HepG2 (cell line): ENCODE results near the gene KCNH1. TPM values are rescaled to one million over a fixed set of nuclear protein-coding genes. Genes with fewer than 3 reads are reported as not detected.

ENCODE experiments used
- ATAC-seq: fragments of 200-7000 bp; cut with Tn5 transposase; 3 replicates; pipeline ENCODE4 v1.9.1; 2020; ENCODE audit warnings: mild to moderate bottlenecking, moderate library complexity
- BruUV-seq: library from RNA; stranded (reverse); fragments of 400-500 nt; replicated peaks from 2 replicates; lab custom pipeline; 2021; lab: Mats Ljungman, UMichigan
- CTCF ChIA-PET: fragments of 300-600 bp; formaldehyde crosslinking; extraction: SDS; loops from one replicate; lab custom pipeline; 2021; ENCODE audit warnings: low total read pairs, inconsistent platforms, low intra/inter-chr PET ratio; lab: Yijun Ruan, JAX
- POLR2A ChIA-PET: fragments of 350-600 bp; sonication (Branson Sonifier 250); formaldehyde crosslinking; loops from one replicate; lab custom pipeline; 2020; ENCODE audit warnings: antibody characterized with exemption, inconsistent platforms; lab: Yijun Ruan, JAX
- DNase-seq: peaks from one replicate; pipeline ENCODE4 v3.0.0-alpha.2; 2015; ENCODE audit warnings: low spot score
- FAIRE-seq: peaks from 3 replicates; lab custom pipeline; 2011; peaks lifted over from hg19 to GRCh38; lab: Jason Lieb, UNC
- H2AFZ ChIP-seq: one replicate; pipeline ENCODE4 v1.6.1; 2011; ENCODE audit warnings: low read length, inconsistent platforms
- H3K27ac ChIP-seq: fragments of 300-600 bp; 3 replicates; pipeline ENCODE4 v1.8.0; 2011; ENCODE audit warnings: mixed run types, mild to moderate bottlenecking, mixed read lengths, low read length, inconsistent platforms; ENCODE audit not compliant: insufficient read depth; ENCODE audit errors: extremely low read length
- H3K27me3 ChIP-seq, 2 experiments: fragments of 200-600 bp in 1 of 2; 2 replicates in 1 of 2; 3 replicates in 1 of 2; pipeline versions ENCODE4 v1.6.0 to v1.8.0; 2011; ENCODE audit warnings: low read length in 2 of 2, mild to moderate bottlenecking in 2 of 2, moderate library complexity in 2 of 2, inconsistent platforms in 1 of 2; ENCODE audit not compliant: insufficient read depth in 2 of 2, control insufficient read depth in 1 of 2
- H3K36me3 ChIP-seq, 2 experiments: fragments of 200-600 bp in 1 of 2; replicated peaks in 1 of 2; 2 replicates in 1 of 2; 3 replicates in 1 of 2; pipeline versions ENCODE4 v1.5.1 to v1.8.0; 2011; ENCODE audit warnings: low read length in 2 of 2, inconsistent platforms in 1 of 2; ENCODE audit not compliant: insufficient read depth in 2 of 2, control insufficient read depth in 1 of 2
- H3K4me1 ChIP-seq: 2 replicates; pipeline ENCODE4 v1.5.1; 2012; ENCODE audit warnings: low read length, inconsistent platforms; ENCODE audit not compliant: insufficient read depth
- H3K4me2 ChIP-seq: 2 replicates; pipeline ENCODE4 v1.6.0; 2011; ENCODE audit warnings: low read depth, low read length, inconsistent platforms
- H3K4me3 ChIP-seq, 3 experiments: fragments of 200-600 bp in 1 of 3; sonication (generic), shearing (Covaris generic) in 1 of 3; replicated peaks in 1 of 3; 2 replicates each; pipeline ENCODE4 v1.5.1; 2011 to 2016; ENCODE audit warnings: low read length in 3 of 3, inconsistent platforms in 2 of 3, low read depth in 2 of 3, mild to moderate bottlenecking in 2 of 3, control low read depth in 1 of 3, mixed read lengths in 1 of 3; ENCODE audit not compliant: insufficient read depth in 1 of 3
- H3K79me2 ChIP-seq: one replicate; pipeline ENCODE4 v1.6.1; 2011; ENCODE audit warnings: low read length, inconsistent platforms; ENCODE audit not compliant: insufficient read depth
- H3K9ac ChIP-seq: 2 replicates; pipeline ENCODE4 v1.6.0; 2011; ENCODE audit warnings: mild to moderate bottlenecking, low read depth, low read length, inconsistent platforms; ENCODE audit not compliant: insufficient read depth
- H3K9me3 ChIP-seq: 2 replicates; pipeline ENCODE4 v1.5.1; 2012; ENCODE audit warnings: mild to moderate bottlenecking, low read length
- H4K20me1 ChIP-seq: 2 replicates; pipeline ENCODE4 v1.6.0; 2011; ENCODE audit warnings: inconsistent platforms, mild to moderate bottlenecking, low read length, moderate library complexity; ENCODE audit not compliant: insufficient read depth
- ARNT ChIP-seq: fragments of 450-650 bp; IDR thresholded peaks from 2 replicates; pipeline ENCODE4 v1.6.1; 2017
- CENPBD1 ChIP-seq: sonication (generic); formaldehyde crosslinking; IDR thresholded peaks from 2 replicates; pipeline ENCODE4 v1.8.0; 2022; ENCODE audit warnings: missing genetic modification reagents, low read depth, mild to moderate bottlenecking, borderline replicate concordance
- CTCF ChIP-seq: sonication (generic); formaldehyde crosslinking; IDR thresholded peaks from 2 replicates; pipeline ENCODE4 v1.5.0; 2020; ENCODE audit warnings: mild to moderate bottlenecking, missing genetic modification reagents, moderate library complexity
- MAFF ChIP-seq: IDR thresholded peaks from 2 replicates; pipeline ENCODE4 v1.6.1; 2011; ENCODE audit warnings: low read depth, low read length, improper control_type of control experiment
- MAFK ChIP-seq, 2 experiments: IDR thresholded peaks in 1 of 2; conservative IDR thresholded peaks in 1 of 2; 2 replicates each; pipeline ENCODE4 v1.6.1; 2011; ENCODE audit warnings: improper control_type of control experiment in 2 of 2, low read length in 2 of 2
- ZBTB40 ChIP-seq, 2 experiments: fragments of 450-650 bp in 1 of 2; sonication (generic) in 1 of 2; formaldehyde crosslinking in 1 of 2; IDR thresholded peaks; 2 replicates each; pipeline versions ENCODE4 v1.6.1 to v1.8.0; 2016 to 2022; ENCODE audit warnings: antibody characterized with exemption in 1 of 2, mild to moderate bottlenecking in 1 of 2, missing genetic modification reagents in 1 of 2
- WGBS: methylation state at CpG from one replicate; pipeline ENCODE4 v1.1.6; 2017; ENCODE audit warnings: low lambda C conversion rate; 5-methylcytosine and 5-hydroxymethylcytosine counted together
- in situ Hi-C: cut with HindIII; loops from 2 replicates; pipeline ENCODE4 v1.10.0; 2017; ENCODE audit warnings: low pct_unique_long_range_greater_than_20kb; ENCODE audit not compliant: extremely low pct_ligation_motif_present
- intact Hi-C: fragments of 100-400 bp; cut with micrococcal nuclease; formaldehyde crosslinking; loops from one replicate; pipeline ENCODE4 v1.10.0; 2022; ENCODE audit not compliant: unreplicated experiment
- polyA plus RNA-seq, 8 experiments: library from polyadenylated mRNA; depleted of rRNA in 3 of 8; stranded (reverse) in 7 of 8; unstranded in 1 of 8; fragments of >200 nt; fragmentation: Illumina TruSeq in 4 of 8; extraction: Trizol in 4 of 8; gene quantifications; 2 replicates each; pipeline versions ENCODE4 v1.2.1 to v1.2.3, GENCODE V29; 2011 to 2016; ENCODE audit warnings: low read depth in 4 of 8, missing spikeins in 1 of 8, mixed read lengths in 1 of 8; ENCODE audit not compliant: insufficient read depth in 1 of 8
- total RNA-seq, 5 experiments: library from RNA; depleted of rRNA; stranded (reverse); fragments of >200 nt; fragmentation: Illumina TruSeq; extraction: Trizol; gene quantifications; 2 replicates each; pipeline ENCODE4 v1.2.3, GENCODE V29; 2016; ENCODE audit warnings: low read depth in 1 of 5

Gene KCNH1
- total and polyA plus RNA-seq, 2 of the 13 experiments (the other 11 are each of a cell fraction or from before 2014, with no cell fraction given): not detected

- intact Hi-C loops: no loop called here
- no peak for ATAC-seq
- TF ChIP-seq MAFK (conservative IDR thresholded peaks at IDR 0.05 in 1 of 2, IDR thresholded peaks at IDR 0.05 in 1 of 2; ENCODE audit: low read length in 2 of 2): peak; percentile 81 to 87
- TF ChIP-seq MAFF: peak; percentile 78
- TF ChIP-seq ARNT: no peak
- TF ChIP-seq, all 625 proteins: peak for 2
Observed at GRCh38 chr1:210676539-210676938, 457.4 kb downstream of the KCNH1 start.

GRCh38 chr1:210674151-210674550 is 459.8 kb downstream of the KCNH1 start:
- Histone ChIP-seq H3K4me3 (no peak overlapping the region), H3K4me2 (no peak overlapping the region), H3K9ac (no peak overlapping the region), H3K9me3 (no peaks in the 10 kb centered on the region), H3K36me3 (no peaks in the 10 kb centered on the region), H3K27ac (no peak overlapping the region), H3K79me2 (no peaks in the 10 kb centered on the region), H3K27me3 (no peaks in the 10 kb centered on the region), H4K20me1 (no peaks in the 10 kb centered on the region), H3K4me1 (no peaks in the 10 kb centered on the region), H2AFZ (no peak overlapping the region)
- intact Hi-C loops (no loop called here), in situ Hi-C loops (no loop called here)
- FAIRE-seq: no peak
- DNase-seq: no peak
- POLR2A ChIA-PET: no interaction called here
- ATAC-seq: no peak
- BruUV-seq: no TSS peak
- WGBS: 28% methylated on average over 3 of the region's 3 CpGs
- CTCF ChIA-PET: no interaction called here
- no peak for TF ChIP-seq CTCF (CRISPR knock-in tag)
- TF ChIP-seq ZBTB40 (IDR thresholded peaks at IDR 0.05): no peak
- no peak for TF ChIP-seq ZBTB40 (CRISPR knock-in tag; IDR thresholded peaks at IDR 0.05)
- TF ChIP-seq CENPBD1 (CRISPR knock-in tag): no peak

More at GRCh38 chr1:210676539-210676938, 457.4 kb downstream of the KCNH1 start:
- FAIRE-seq: no peak
- DNase-seq: no peak
- H4K20me1 ChIP-seq: no peaks in the 10 kb centered on the region
- H2AFZ ChIP-seq: no peak overlapping the region
- H3K4me1 ChIP-seq: no peaks in the 10 kb centered on the region
- ChIA-PET CTCF (no interaction called here), POLR2A (no interaction called here)
- no peaks in the 10 kb centered on the region for H3K9me3 ChIP-seq
- H3K4me2 ChIP-seq: no peak overlapping the region
- whole genome bisulfite sequencing: 77% methylated on average over 3 of the region's 3 CpGs
- no peaks in the 10 kb centered on the region for H3K36me3 ChIP-seq
- no TSS peak for BruUV-seq
- in situ Hi-C loops: no loop called here
- no peak overlapping the region for H3K27ac ChIP-seq
- H3K4me3 ChIP-seq: no peak overlapping the region
- no peak overlapping the region for H3K9ac ChIP-seq
- no peaks in the 10 kb centered on the region for H3K79me2 ChIP-seq
- H3K27me3 ChIP-seq: no peaks in the 10 kb centered on the region
